ENCODE results near the gene MAPKBP1.

DNA sequence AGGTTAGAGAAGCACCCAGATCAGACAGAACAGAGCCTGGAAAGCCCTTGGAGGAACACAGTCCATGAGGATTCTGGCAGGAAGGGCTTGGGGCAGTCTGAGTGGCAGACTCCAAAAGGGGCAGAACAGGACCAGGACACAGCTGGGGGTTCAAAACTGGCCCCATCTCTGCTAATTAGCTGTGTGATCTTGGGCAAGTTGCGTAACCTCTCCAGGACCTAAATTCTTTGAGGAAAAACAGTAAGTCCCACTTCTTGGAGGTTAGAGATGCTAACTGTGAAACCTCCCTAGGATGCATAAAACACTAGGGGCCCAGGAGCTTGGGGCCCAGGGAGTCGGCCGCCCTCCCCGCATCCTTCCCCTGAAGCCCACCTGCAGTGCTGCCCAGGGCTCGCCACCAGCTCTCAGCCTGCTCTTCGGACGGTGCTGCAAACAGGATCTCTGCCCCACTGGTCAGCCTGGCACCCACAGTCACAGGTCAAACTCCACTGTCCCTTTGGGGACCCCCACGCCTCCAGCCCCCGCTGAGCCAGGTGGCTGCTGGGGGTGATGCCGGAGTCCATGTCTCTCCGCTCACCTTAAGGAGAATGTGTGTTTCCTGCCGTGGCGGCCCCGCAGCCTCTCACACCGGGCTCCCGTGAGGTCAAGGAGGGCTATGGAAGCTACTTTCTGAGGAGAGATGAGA lies 76.3 kb downstream of the MAPKBP1 start:
- TF ChIP-seq, protein P1, sequence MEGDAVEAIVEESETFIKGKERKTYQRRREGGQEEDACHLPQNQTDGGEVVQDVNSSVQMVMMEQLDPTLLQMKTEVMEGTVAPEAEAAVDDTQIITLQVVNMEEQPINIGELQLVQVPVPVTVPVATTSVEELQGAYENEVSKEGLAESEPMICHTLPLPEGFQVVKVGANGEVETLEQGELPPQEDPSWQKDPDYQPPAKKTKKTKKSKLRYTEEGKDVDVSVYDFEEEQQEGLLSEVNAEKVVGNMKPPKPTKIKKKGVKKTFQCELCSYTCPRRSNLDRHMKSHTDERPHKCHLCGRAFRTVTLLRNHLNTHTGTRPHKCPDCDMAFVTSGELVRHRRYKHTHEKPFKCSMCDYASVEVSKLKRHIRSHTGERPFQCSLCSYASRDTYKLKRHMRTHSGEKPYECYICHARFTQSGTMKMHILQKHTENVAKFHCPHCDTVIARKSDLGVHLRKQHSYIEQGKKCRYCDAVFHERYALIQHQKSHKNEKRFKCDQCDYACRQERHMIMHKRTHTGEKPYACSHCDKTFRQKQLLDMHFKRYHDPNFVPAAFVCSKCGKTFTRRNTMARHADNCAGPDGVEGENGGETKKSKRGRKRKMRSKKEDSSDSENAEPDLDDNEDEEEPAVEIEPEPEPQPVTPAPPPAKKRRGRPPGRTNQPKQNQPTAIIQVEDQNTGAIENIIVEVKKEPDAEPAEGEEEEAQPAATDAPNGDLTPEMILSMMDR (IDR thresholded peaks at IDR 0.05; ENCODE audit: low read depth, low read length) = no peak
- TF ChIP-seq, protein P2, sequence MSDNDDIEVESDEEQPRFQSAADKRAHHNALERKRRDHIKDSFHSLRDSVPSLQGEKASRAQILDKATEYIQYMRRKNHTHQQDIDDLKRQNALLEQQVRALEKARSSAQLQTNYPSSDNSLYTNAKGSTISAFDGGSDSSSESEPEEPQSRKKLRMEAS (IDR thresholded peaks at IDR 0.05; ENCODE audit: low read depth, low read length) = no peak
- TF ChIP-seq MYC (IDR thresholded peaks at IDR 0.05; ENCODE audit: low read depth, low read length) = no peak
